GM23248 (cell line): Measurements from ENCODE around the gene CFH.

ENCODE experiments used
- EZH2 ChIP-seq: fragments of 200-600 bp; sonication (generic); IDR thresholded peaks from 2 replicates; pipeline ENCODE4 v1.6.1; 2018; ENCODE audit warnings: antibody characterized with exemption, mild to moderate bottlenecking; ENCODE audit not compliant: insufficient read depth, poor library complexity, severe bottlenecking
- EZH2phosphoT487 ChIP-seq: fragments of 200-600 bp; sonication (generic); IDR thresholded peaks from 2 replicates; pipeline ENCODE4 v1.6.1; 2018; ENCODE audit warnings: antibody characterized with exemption, moderate library complexity, mild to moderate bottlenecking, low read depth; ENCODE audit not compliant: insufficient read depth

DNA sequence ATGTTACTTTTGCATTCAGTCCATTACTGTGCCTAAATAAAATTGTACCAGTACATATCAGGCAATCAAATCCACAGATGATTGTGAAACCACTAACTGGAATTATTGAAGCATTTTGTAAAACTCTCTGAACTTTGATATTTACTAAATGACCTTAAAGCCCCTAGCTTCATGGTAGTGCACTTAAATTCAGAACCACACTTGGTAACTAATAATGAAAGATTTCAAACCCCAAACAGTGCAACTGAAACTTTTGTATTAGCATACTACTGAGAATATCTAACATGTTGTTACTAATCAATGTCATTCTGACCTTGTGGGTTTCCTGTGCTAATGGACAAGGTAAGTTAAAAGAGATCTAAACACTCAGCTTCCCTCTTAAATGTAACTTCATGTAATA lies 122.8 kb downstream of the CFH start, which contains the start of gene CFHR3:
- TF ChIP-seq EZH2phosphoT487 (no peak), EZH2 (no peak)
